Pancreas (tissue), 10 donors: Measurements from ENCODE around the gene MYH9. TPM values are rescaled to one million over a fixed set of nuclear protein-coding genes. Genes with fewer than 3 reads are reported as not detected.

ENCODE experiments used
- ATAC-seq, 4 donors: fragments of 200-7000 bp; cut with Tn5 transposase; one replicate each; pipeline versions ENCODE4 v1.8.0 to v1.9.1; 2020; ENCODE audit warnings: mild to moderate bottlenecking in 4 of 4, moderate library complexity in 4 of 4
- DNase-seq, 6 donors: peaks; one replicate each; pipeline ENCODE4 v3.0.0-alpha.2; 2020
- FAIRE-seq: peaks from 2 replicates; lab custom pipeline; 2012; peaks lifted over from hg19 to GRCh38; lab: Jason Lieb, UNC
- H3K27ac ChIP-seq, 4 donors: fragments of 200-600 bp; sonication (generic); 1 replicate in 3 of 4; 2 replicates in 1 of 4; pipeline versions ENCODE4 v1.5.0 to v1.8.0; 2020
- H3K27me3 ChIP-seq, 4 donors: fragments of 200-600 bp; one replicate each; pipeline ENCODE4 v1.8.0; 2021
- H3K36me3 ChIP-seq, 3 donors: fragments of 200-600 bp; sonication (generic) in 1 of 3; one replicate each; pipeline versions ENCODE4 v1.5.0 to v1.8.0; 2020 to 2021
- H3K4me1 ChIP-seq, 3 donors: fragments of 200-600 bp; one replicate each; pipeline ENCODE4 v1.8.0; 2021
- H3K4me3 ChIP-seq, 4 donors: fragments of 200-600 bp; sonication (generic) in 2 of 4; one replicate each; pipeline versions ENCODE4 v1.5.0 to v1.8.0; 2020 to 2021
- H3K9me3 ChIP-seq, 4 donors: fragments of 200-600 bp; one replicate each; pipeline ENCODE4 v1.8.0; 2021
- CTCF ChIP-seq, 4 donors: fragments of 200-600 bp; sonication (generic) in 3 of 4; IDR thresholded peaks; one replicate each; pipeline versions ENCODE4 v1.5.0 to v1.8.0; 2021; ENCODE audit warnings: antibody characterized with exemption in 4 of 4
- WGBS, 2 donors: extraction: QIAGEN DNeasy Blood & Tissue Kit; methylation state at CpG; one replicate each; pipeline ENCODE4 v1.1.7; 2013; 5-methylcytosine and 5-hydroxymethylcytosine counted together
- intact Hi-C, 3 donors: fragments of 100-400 bp; cut with DNase I; formaldehyde crosslinking; loops; one replicate each; pipeline versions ENCODE4 v1.11.1 to v1.14.2; 2022
- polyA plus RNA-seq, 2 donors: library from polyadenylated mRNA; stranded (reverse); fragments of 200-250 nt; gene quantifications; one replicate each; pipeline ENCODE4 v1.2.3, GENCODE V29; 2013
- total RNA-seq, 6 donors: library from RNA; stranded (reverse); fragmentation: NEBNext Ultra II Directional in 4 of 6; extraction: Animal tissue kit (Norgen Biotek cat#: 25700) in 4 of 6; gene quantifications; one replicate each; pipeline versions ENCODE4 v1.2.1 to v1.2.4, GENCODE V29; 2021 to 2023
- donor health status: healthy with polysubstance abuse.
- donor health status: DM: no; HTN: no; CAD: no; lungs with moderate emphysema.
- donor health status: DM: no; HTN: no; CAD: no.
- donor health status: control.
- donor health status: control.
- donor health status: Bipolar disorder and iron deficiency.
- donor health status: DM: yes; HTN: yes; CAD: no.
- donor health status: DM: no; HTN: no; CAD: no.
- donor health status: DM: no; HTN: no; CAD: no.
- donor health status: DM: yes; HTN: yes; CAD: no.

Gene MYH9
- total and polyA plus RNA-seq, 8 donors = 80.9 to 554 (median 376) TPM

- FAIRE-seq = no peak
- intact Hi-C loops = no loop called here
- 9 to 14% methylated on average over 11 of the region's 11 CpGs for WGBS, 2 donors
Measured at GRCh38 chr22:36369922-36370791, 17.6 kb downstream of the MYH9 start.

GRCh38 chr22:36369004-36369921 lies 18.5 kb downstream of the MYH9 start:
- FAIRE-seq (no peak), DNase-seq (peak in 1 of 6 donors; percentile 21), ATAC-seq (no peak)
- Histone ChIP-seq H3K36me3 (no peaks in the 10 kb centered on the region), H3K4me1 (peaks cover 93 to 100% (median 99%) of the 10 kb centered on the region in 3 donors), H3K27ac (peak overlapping the region; percentile 42 to 86 (median 62)), H3K4me3 (no peak overlapping the region), H3K9me3 (no peaks in the 10 kb centered on the region), H3K27me3 (no peaks in the 10 kb centered on the region)
- WGBS, 2 donors = 45 to 50% methylated on average over 19 of the region's 19 CpGs
- intact Hi-C loops = no loop called here
- TF ChIP-seq CTCF (IDR thresholded peaks at IDR 0.05) = no peak

More at GRCh38 chr22:36369922-36370791, 17.6 kb downstream of the MYH9 start:
- Histone ChIP-seq H3K27ac (peak overlapping the region; percentile 42 to 86 (median 62)), H3K27me3 (no peaks in the 10 kb centered on the region), H3K4me3 (peak overlapping the region in 2 of 4 donors; percentile 8 to 17), H3K9me3 (no peaks in the 10 kb centered on the region), H3K4me1 (peaks cover 93 to 100% (median 99%) of the 10 kb centered on the region in 3 donors), H3K36me3 (no peaks in the 10 kb centered on the region)
- ATAC-seq (peak; percentile 59 to 76 (median 73)), DNase-seq (peak in 2 of 6 donors; percentile 57 to 59)
- TF ChIP-seq CTCF (IDR thresholded peaks at IDR 0.05) = no peak

- intact Hi-C loops = no loop called here
- no peak overlapping the region for H3K4me3 ChIP-seq
- H3K9me3 ChIP-seq = no peaks in the 10 kb centered on the region
Measured at GRCh38 chr22:36368359-36368983, 19.3 kb downstream of the MYH9 start.

More at GRCh38 chr22:36368359-36368983, 19.3 kb downstream of the MYH9 start:
- no peak for TF ChIP-seq CTCF (IDR thresholded peaks at IDR 0.05)
- DNase-seq (no peak), ATAC-seq (peak in 2 of 4 donors; percentile 7 to 28), FAIRE-seq (no peak)
- H3K4me1 ChIP-seq = peaks cover 94 to 100% (median 99%) of the 10 kb centered on the region in 3 donors
- no peaks in the 10 kb centered on the region for H3K27me3 ChIP-seq
- 28 to 35% methylated on average over 13 of the region's 13 CpGs for WGBS, 2 donors
- H3K27ac ChIP-seq = peak overlapping the region; percentile 48 to 86 (median 62)
- no peaks in the 10 kb centered on the region for H3K36me3 ChIP-seq
